Liver (tissue), 9 donors: ENCODE data around the gene STK11. TPM values are rescaled to one million over a fixed set of nuclear protein-coding genes. Genes with fewer than 3 reads are reported as not detected.
A peak's percentile ranks its signal among the peaks of the same experiment; 100 is the strongest.

Source experiments
- DNase-seq: peaks from one replicate; pipeline ENCODE4 v3.0.0-alpha.2; 2017; ENCODE audit warnings: low spot score
- H3K27ac ChIP-seq, 2 donors: one replicate each; pipeline ENCODE4 v1.7.0; 2013; ENCODE audit warnings: inconsistent platforms in 2 of 2, low read length in 2 of 2, control low read depth in 1 of 2, low read depth in 1 of 2, mild to moderate bottlenecking in 1 of 2
- H3K27me3 ChIP-seq, 4 donors: one replicate each; pipeline versions ENCODE4 v1.6.1 to v1.7.0; 2013; ENCODE audit warnings: low read length in 3 of 4, inconsistent platforms in 1 of 4, mild to moderate bottlenecking in 1 of 4, moderate library complexity in 1 of 4; ENCODE audit not compliant: control insufficient read depth in 4 of 4, insufficient read depth in 4 of 4
- H3K36me3 ChIP-seq, 4 donors: one replicate each; pipeline versions ENCODE4 v1.6.1 to v1.7.0; 2013; ENCODE audit warnings: low read length in 3 of 4, mild to moderate bottlenecking in 3 of 4, low read depth in 1 of 4, moderate library complexity in 1 of 4; ENCODE audit not compliant: control insufficient read depth in 4 of 4, insufficient read depth in 3 of 4
- H3K4me1 ChIP-seq, 4 donors: one replicate each; pipeline versions ENCODE4 v1.6.1 to v1.7.0; 2013; ENCODE audit warnings: low read length in 3 of 4, mild to moderate bottlenecking in 3 of 4, moderate library complexity in 1 of 4; ENCODE audit not compliant: control insufficient read depth in 4 of 4, insufficient read depth in 4 of 4
- H3K4me3 ChIP-seq, 3 donors: one replicate each; pipeline versions ENCODE4 v1.6.1 to v1.7.0; 2013; ENCODE audit warnings: low read length in 3 of 3, control low read depth in 1 of 3, low read depth in 1 of 3, mild to moderate bottlenecking in 1 of 3
- H3K9ac ChIP-seq, 2 donors: one replicate each; pipeline ENCODE4 v1.7.0; 2013; ENCODE audit warnings: low read length in 2 of 2, mild to moderate bottlenecking in 2 of 2, moderate library complexity in 2 of 2, control low read depth in 1 of 2, low read depth in 1 of 2
- H3K9me3 ChIP-seq, 4 donors: one replicate each; pipeline versions ENCODE4 v1.6.1 to v1.7.0; 2013; ENCODE audit warnings: low read length in 3 of 4; ENCODE audit not compliant: control insufficient read depth in 4 of 4
- CTCF ChIP-seq: fragments of 150-350 bp; IDR thresholded peaks from 2 replicates; pipeline ENCODE4 v1.5.1; 2017; ENCODE audit warnings: improper control_type of control experiment, low read depth, low read length; ENCODE audit not compliant: missing input control
- EGR1 ChIP-seq, 2 donors: IDR thresholded peaks; 2 replicates each; pipeline ENCODE4 v1.6.1; 2016 to 2018; ENCODE audit warnings: antibody characterized with exemption in 2 of 2, low read depth in 2 of 2
- FOXA1 ChIP-seq: IDR thresholded peaks from 2 replicates; pipeline ENCODE4 v1.6.1; 2016; ENCODE audit warnings: antibody characterized with exemption
- FOXA2 ChIP-seq: IDR thresholded peaks from 2 replicates; pipeline ENCODE4 v1.6.1; 2016; ENCODE audit warnings: antibody characterized with exemption
- GABPA ChIP-seq, 2 donors: IDR thresholded peaks in 1 of 2; conservative IDR thresholded peaks in 1 of 2; 2 replicates each; pipeline ENCODE4 v1.6.1; 2016; ENCODE audit warnings: antibody characterized with exemption in 2 of 2, mild to moderate bottlenecking in 1 of 2, moderate library complexity in 1 of 2
- HNF4A ChIP-seq, 2 donors: conservative IDR thresholded peaks; 2 replicates each; pipeline ENCODE4 v1.6.1; 2016; ENCODE audit warnings: antibody characterized with exemption in 2 of 2, mild to moderate bottlenecking in 2 of 2
- HNF4G ChIP-seq: IDR thresholded peaks from 2 replicates; pipeline ENCODE4 v1.6.1; 2016; ENCODE audit warnings: antibody characterized with exemption
- JUND ChIP-seq, 2 donors: IDR thresholded peaks; 2 replicates each; pipeline ENCODE4 v1.6.1; 2016; ENCODE audit warnings: antibody characterized with exemption in 2 of 2
- MAX ChIP-seq: IDR thresholded peaks from 2 replicates; pipeline ENCODE4 v1.6.1; 2016; ENCODE audit warnings: antibody characterized with exemption
- NR2F2 ChIP-seq: IDR thresholded peaks from 2 replicates; pipeline ENCODE4 v1.6.1; 2016; ENCODE audit warnings: antibody characterized with exemption
- RAD21 ChIP-seq, 2 donors: IDR thresholded peaks; 2 replicates each; pipeline ENCODE4 v1.6.1; 2016; ENCODE audit warnings: antibody characterized with exemption in 2 of 2, mild to moderate bottlenecking in 2 of 2
- REST ChIP-seq: IDR thresholded peaks from 2 replicates; pipeline ENCODE4 v1.6.1; 2016; ENCODE audit warnings: antibody characterized with exemption, mild to moderate bottlenecking
- RXRA ChIP-seq, 2 donors: IDR thresholded peaks; 2 replicates each; pipeline ENCODE4 v1.6.1; 2017 to 2018; ENCODE audit warnings: antibody characterized with exemption in 2 of 2, mild to moderate bottlenecking in 1 of 2
- SP1 ChIP-seq: IDR thresholded peaks from 2 replicates; pipeline ENCODE4 v1.6.1; 2018; ENCODE audit warnings: antibody characterized with exemption, mild to moderate bottlenecking
- TAF1 ChIP-seq: conservative IDR thresholded peaks from 2 replicates; pipeline ENCODE4 v1.6.1; 2016; ENCODE audit warnings: antibody characterized with exemption, mild to moderate bottlenecking
- YY1 ChIP-seq: IDR thresholded peaks from 2 replicates; pipeline ENCODE4 v1.6.1; 2016; ENCODE audit warnings: antibody characterized with exemption, mild to moderate bottlenecking
- ZBTB33 ChIP-seq: IDR thresholded peaks from 2 replicates; pipeline ENCODE4 v1.6.1; 2016; ENCODE audit warnings: antibody characterized with exemption
- WGBS: extraction: QIAGEN DNeasy Blood & Tissue Kit; methylation state at CpG from one replicate; pipeline ENCODE4 v1.1.7; 2013; 5-methylcytosine and 5-hydroxymethylcytosine counted together
- polyA plus RNA-seq, 2 donors: library from polyadenylated mRNA; stranded (reverse) in 1 of 2; unstranded in 1 of 2; fragments of 200-250 nt in 1 of 2; fragments of >200 nt in 1 of 2; fragmentation: Nextera tagmentation in 1 of 2; extraction: Ambion mirVana in 1 of 2; gene quantifications; one replicate each; pipeline versions ENCODE4 v1.2.1 to v1.2.3, GENCODE V29; 2013 to 2015
- total RNA-seq, 2 donors: library from RNA; depleted of rRNA; stranded (reverse); fragments of >200 nt; gene quantifications; one replicate each; pipeline ENCODE4 v1.2.3, GENCODE V29; 2014
- TF ChIP-seq, protein P1 (sequence below): IDR thresholded peaks from 2 replicates; pipeline ENCODE4 v1.6.1; 2016; ENCODE audit warnings: antibody characterized with exemption
- donor health status: healthy.
- donor health status: healthy.
- donor health status: healthy.
- donor health status: healthy.
- donor health status: healthy.

STK11 gene
- total and polyA plus RNA-seq, 4 donors = 3.0 to 126 (median 35.5) TPM

DNA sequence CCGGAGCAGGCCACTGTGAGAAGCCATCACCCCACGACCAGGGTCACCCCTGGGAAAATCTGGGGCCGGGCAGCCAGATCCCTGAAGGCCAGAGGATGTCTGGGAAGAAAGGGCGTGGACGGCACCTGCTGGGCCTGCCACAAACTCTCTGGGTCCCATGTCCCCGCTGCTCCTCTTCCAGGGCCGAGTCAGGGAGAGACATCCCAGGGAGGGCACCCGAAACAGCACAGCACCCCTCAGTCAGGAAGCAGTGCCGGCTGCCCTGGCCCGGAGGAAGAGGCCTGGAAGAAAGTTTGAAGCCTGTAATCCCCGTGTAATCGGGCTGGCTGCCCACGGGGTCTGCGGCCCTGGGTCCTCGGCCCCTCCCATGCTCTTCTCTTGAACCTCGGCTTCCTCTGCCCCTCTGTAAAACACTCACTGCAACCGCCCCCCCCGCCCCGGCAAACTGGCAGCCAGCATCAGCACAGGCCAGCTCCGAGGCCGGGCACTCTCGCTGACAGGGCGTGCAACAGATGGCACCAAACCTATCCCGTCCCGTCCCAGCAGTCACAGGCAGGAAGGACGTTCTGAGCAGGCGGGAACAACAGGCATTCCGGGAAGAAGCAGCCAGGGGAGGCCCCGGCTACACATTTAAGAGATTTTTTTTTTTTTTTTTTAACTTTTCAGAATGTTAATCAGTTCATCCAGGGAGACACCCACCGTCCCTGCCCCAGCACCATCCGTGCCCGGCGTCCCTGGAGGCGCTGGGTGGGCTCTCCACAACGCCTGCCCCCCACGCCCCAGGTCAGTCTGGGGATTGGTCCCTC, 33.0 kb upstream of the STK11 start:
- no peak for DNase-seq
- peak overlapping the region; percentile 49 to 52 for H3K9ac ChIP-seq
- WGBS = 29% methylated on average over 36 of the region's 36 CpGs
- H3K4me3 ChIP-seq = peak overlapping the region; percentile 79 to 92 (median 83)
- H3K27me3 ChIP-seq = no peaks in the 10 kb centered on the region
- no peak for TF ChIP-seq TAF1
- no peak for TF ChIP-seq FOXA2
- TF ChIP-seq MAX = no peak
- TF ChIP-seq JUND (IDR thresholded peaks at IDR 0.05) = no peak
- no peak for TF ChIP-seq ZBTB33
- no peak for TF ChIP-seq HNF4G
- TF ChIP-seq YY1 = peak; percentile 58
- TF ChIP-seq, protein P1, sequence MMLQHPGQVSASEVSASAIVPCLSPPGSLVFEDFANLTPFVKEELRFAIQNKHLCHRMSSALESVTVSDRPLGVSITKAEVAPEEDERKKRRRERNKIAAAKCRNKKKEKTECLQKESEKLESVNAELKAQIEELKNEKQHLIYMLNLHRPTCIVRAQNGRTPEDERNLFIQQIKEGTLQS = no peak
- TF ChIP-seq RAD21 (IDR thresholded peaks at IDR 0.05) = peak in 1 of 2 donors; percentile 32
- peak in 1 of 2 donors; percentile 59 for TF ChIP-seq RXRA (IDR thresholded peaks at IDR 0.05)
- no peak for TF ChIP-seq CTCF
- peak; percentile 17 to 18 for TF ChIP-seq HNF4A (conservative IDR thresholded peaks at IDR 0.05)
- no peak for TF ChIP-seq EGR1 (IDR thresholded peaks at IDR 0.05; ENCODE audit: low read depth in 2 of 2)
- no peak for TF ChIP-seq NR2F2
- TF ChIP-seq FOXA1 = no peak
- TF ChIP-seq REST = no peak
- TF ChIP-seq GABPA (IDR thresholded peaks at IDR 0.05 in 1 of 2, conservative IDR thresholded peaks at IDR 0.05 in 1 of 2) = peak in 1 of 2 donors; percentile 57
- peak; percentile 47 for TF ChIP-seq SP1
- no peaks in the 10 kb centered on the region for H3K9me3 ChIP-seq
- peak overlapping the region; percentile 89 to 91 for H3K27ac ChIP-seq
- H3K36me3 ChIP-seq = no peaks in the 10 kb centered on the region
- H3K4me1 ChIP-seq = peaks cover 24 to 54% (median 37%) of the 10 kb centered on the region in 4 donors
